Hematopoietic multipotent progenitor cell treated with erythropoietin and hydrocortisone succinate and interleukin-3 and kit ligand, for 8 days (in vitro differentiated cells): Measurements from ENCODE around the gene TRAK1.
A peak's percentile ranks its signal among the peaks of the same experiment; 100 is the strongest.
"Not testable (repeated sequence)": the region's sequence is repeated elsewhere in the genome, so short reads cannot be mapped to it uniquely, and the experiment has no call there.

Experiments used
- DNase-seq: peaks from one replicate; pipeline ENCODE4 v3.0.0-alpha.2; 2015

Gene TRAK1, protein sequence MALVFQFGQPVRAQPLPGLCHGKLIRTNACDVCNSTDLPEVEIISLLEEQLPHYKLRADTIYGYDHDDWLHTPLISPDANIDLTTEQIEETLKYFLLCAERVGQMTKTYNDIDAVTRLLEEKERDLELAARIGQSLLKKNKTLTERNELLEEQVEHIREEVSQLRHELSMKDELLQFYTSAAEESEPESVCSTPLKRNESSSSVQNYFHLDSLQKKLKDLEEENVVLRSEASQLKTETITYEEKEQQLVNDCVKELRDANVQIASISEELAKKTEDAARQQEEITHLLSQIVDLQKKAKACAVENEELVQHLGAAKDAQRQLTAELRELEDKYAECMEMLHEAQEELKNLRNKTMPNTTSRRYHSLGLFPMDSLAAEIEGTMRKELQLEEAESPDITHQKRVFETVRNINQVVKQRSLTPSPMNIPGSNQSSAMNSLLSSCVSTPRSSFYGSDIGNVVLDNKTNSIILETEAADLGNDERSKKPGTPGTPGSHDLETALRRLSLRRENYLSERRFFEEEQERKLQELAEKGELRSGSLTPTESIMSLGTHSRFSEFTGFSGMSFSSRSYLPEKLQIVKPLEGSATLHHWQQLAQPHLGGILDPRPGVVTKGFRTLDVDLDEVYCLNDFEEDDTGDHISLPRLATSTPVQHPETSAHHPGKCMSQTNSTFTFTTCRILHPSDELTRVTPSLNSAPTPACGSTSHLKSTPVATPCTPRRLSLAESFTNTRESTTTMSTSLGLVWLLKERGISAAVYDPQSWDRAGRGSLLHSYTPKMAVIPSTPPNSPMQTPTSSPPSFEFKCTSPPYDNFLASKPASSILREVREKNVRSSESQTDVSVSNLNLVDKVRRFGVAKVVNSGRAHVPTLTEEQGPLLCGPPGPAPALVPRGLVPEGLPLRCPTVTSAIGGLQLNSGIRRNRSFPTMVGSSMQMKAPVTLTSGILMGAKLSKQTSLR

DNA sequence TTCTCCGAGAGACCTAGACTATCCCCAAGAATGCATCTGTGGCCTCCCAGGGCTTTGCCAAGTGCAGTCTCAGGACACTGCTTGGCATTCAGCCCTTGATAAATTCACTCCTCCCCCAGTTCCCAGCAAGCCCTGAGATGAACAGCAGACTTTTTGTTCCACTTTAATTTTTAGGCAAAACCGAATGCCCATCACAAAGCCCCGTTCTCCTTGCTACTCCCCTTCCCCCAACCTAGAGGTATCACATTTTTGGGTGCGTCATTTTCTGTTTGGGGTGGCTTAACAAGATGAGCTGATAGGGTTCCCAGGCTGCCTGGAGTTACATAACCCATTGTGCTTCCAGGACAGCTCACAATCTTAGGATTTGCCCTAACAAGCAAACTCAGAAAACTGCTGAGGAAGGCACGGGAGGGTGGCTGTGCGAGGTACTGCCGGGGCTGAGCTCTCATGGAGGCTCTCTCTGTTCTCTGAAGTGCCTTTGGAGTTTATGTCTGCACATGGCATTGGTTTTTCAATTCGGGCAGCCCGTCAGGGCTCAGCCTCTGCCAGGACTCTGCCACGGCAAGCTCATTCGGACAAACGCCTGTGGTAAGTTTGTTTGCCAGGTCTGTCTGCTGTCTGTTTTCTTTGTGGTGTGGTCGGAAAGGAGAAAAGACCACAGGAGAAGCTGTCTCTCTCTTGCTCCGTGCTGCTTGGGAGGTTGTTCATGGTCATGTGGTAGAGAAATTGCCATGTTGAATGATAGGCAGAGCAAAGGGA, at the start of gene TRAK1:
Gene TRAK1 (plus strand): TSS at position 385 of the 759 bp plus-strand sequence. CDS start 113 bp downstream, at position 498.
- no peak for DNase-seq

DNA sequence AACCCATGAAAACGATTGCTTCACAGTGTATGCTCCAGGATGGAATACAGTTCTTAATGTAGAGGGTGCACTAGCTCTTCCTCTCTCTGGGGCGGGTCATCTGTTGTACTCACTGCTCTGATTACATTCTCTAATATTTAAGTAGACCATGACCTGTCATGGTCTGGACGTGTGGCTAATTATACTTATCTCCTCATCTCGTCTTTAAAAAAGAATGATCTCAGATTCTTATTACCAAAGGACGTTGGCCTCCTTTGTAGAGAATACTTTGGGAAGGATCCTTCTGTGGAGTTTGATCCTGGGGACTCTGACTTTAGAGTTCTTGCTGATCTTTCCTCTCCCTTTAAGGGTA, 48.4 kb upstream of the TRAK1 start:
- DNase-seq, result no peak

DNA sequence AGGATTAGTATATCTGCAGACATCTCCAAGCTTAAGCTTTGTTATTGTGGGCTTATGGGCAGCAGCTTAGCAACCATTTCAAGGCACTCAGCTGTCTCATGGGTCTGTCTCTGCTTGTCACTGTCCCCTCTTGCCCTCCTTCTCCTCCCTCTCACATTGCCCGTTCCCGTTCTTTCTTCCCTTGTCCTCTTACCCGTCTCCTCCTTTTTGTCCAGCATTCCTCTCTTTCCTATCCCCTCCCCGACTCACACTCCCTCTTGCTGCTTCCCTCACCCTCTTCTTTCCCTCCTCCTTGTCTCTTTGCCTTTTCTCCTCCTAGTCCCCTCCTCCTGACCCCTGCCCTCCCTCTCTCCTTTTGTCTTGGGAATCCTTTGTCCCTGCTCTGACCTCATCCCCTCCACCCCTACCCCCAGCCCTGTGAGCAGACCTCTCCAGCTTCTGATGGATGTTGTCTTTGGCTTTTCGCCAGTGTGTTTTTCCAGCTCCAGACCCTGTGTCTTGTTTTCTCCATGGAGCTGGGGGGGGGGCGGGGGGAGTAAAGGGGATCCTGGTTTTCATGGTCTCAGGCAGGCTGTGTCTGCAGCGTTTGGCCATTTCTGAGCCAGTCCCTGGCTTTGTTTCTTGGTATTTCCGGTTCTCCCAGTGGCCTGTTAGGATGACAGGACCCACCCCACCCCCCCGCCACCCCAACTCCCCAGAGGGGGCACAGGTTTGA, 47.9 kb upstream of the TRAK1 start:
- no peak for DNase-seq

DNA sequence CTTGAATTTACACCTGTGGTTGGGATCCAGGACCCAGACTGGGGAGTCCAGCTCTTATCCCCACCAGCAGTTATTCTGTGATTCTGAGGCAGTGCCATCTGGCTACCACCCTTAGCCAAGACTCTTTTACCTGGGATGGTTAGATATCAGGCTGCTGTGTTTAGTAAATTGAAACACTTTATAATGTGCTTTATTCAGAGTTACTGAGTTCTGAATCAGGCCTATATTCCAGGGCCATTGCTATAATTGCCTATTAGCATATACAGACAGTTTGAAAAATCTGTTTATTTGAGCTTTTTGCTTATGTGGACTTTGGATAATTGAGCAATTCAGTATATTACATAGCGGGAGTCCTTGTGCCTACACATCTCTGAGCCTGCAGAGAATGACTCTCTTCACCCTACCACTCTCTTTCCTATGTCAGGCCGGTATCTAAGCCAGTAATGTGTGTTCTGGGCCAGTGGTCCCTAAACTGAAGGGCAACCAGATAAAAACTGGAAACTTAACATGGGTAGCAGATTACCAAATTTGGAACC, 45.4 kb upstream of the TRAK1 start:
- DNase-seq, result no peak

DNA sequence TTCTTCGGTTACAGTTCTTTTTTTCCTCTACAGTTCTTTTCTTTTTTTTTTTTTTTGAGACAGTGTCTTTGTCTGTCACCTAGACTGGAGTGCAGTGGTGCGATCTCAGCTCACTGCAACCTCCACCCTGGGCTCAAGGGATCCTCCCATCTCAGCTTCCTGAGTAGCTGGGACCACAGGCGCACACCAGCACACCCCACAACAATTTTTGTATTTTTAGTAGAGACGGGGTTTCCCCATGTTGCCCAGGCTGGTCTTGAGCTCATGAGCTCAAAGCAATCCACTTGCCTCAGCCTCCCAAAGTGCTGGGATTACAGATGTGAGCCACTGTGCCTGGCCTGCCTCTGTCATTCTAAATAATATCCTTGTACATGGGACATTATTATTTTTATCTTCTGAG, 42.6 kb upstream of the TRAK1 start:
- not testable (repeated sequence) for DNase-seq

DNA sequence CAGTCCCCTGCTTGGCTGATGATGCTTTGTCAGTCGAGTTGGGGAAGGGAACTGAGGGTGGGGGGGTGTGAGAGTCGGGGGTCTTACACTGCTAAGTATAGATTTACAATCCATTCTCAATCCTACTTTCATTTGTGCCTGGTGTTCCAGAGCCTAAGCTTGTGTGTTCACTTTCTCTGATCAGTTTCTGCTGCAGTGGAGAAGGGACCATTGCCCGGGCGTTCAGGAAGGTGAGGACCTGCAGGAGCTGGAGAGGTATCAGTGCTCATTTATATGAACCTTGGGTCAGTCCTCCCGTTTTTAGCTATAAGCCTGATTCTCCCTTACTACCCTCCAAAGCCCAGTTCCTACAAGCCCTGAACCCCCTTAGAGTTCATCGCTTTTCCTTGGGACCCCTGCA, 41.0 kb upstream of the TRAK1 start:
- DNase-seq, result no peak

DNA sequence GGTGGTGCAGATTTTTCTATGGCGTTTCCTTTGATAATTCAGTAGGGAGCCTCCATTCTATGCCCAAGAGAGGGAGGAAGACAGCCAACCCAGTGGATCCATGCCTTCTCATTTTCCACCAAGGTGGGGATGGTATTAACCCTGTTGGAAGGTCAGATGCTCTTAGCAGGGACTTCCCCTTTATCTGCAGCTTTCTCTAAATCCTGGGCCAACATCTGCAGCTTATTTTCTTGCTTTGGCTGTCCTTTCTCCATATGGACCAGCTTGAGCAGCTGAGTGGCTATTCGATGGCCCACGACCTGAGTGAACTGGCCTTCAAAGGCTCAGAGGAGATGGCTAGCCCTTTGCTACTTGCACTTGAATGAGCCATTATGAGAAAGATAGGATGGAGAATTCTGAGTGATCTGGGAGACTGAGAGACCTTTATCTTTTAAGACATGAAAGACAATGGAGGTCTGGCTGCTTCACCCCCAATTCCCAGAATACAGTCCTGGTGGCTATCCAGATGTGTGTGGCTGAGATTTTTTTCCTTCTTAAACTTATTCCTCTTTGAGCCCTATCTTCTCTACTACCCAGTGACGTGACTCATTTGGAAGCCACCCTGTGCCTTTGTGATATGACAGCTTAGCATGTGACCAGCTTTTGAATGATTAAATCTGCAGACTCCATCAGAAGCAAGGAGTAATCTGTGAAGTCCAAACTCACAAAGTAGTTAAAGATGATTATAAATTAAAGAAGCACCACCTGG, 39.6 kb upstream of the TRAK1 start:
- peak; percentile 64 for DNase-seq

DNA sequence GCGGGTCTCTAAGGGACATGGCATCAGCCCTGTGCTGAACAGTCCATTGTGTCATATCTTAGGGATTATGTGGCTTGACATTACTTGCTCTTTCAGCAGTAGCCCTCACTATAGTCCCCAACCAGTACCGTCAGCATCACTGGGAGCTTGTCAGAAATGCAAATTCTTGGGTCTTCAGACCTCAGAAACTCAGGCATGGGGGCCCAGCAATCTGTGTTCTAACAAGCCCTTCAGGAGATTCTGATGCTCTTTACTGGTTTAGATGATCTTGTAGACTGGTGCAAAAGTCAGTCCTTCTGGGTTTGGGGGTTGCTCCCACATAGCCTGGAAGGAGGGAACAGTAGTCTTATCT, 39.0 kb upstream of the TRAK1 start:
- no peak for DNase-seq

DNA sequence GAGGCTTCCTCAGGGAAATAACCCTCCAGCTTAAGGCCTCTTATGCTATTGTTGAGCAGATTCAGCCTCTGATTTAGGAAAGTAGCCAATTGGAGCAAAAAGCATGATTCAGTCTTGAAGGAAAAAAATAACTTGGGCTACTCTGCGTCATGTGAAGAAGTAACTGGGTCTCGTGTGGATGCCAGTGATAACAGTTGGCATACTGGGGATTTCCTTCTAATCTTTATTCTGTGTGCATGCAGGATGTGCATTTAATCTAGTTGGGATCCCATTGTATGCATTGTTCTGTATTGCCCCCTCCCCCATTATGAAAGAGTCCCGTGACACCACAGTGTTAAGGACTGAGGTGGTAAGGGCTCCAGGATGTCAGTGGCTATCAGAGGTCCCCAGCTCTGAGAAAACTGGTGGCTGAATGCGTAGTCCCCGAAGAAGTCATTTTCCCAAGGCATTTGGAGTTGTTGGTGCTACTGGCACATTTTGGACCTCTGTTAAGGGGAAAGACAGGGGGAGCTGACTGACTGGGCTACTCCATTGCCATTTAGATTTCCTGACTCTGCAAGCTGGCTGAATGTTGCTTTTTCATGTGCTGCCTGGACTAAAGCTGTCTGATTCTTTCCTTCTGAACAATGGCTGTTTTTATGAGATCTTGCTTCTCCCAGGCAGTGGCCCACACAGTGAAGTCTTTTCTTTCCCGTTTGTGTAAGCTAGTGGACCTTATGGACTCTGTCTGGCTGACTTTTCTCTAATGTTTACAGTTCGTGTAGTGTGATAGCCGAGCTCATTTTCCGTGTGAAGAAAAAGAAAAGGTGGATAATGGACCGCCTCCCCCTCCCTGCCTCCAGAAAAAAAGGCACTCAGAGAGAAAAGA, 38.4 kb upstream of the TRAK1 start:
- peak; percentile 64 for DNase-seq

DNA sequence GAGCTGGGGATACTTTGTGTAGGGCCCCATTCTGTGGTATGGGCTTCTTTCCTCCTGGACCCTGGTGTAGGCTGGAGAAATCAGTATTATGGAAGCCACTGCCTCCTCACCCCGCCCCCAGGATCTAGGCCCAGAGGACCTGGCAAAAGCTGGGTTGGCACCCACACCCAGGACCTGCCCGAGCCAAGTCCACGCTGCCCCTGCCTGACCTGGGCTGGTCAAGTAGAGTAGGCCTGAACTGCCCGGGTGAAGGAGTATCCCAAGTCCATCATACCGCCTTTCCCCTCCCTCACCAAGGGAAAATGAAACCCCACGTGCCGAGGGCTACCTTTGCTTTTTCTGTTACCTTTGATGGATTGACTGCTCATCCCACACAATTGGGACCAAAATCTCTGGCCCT, 37.7 kb upstream of the TRAK1 start:
- no peak for DNase-seq

DNA sequence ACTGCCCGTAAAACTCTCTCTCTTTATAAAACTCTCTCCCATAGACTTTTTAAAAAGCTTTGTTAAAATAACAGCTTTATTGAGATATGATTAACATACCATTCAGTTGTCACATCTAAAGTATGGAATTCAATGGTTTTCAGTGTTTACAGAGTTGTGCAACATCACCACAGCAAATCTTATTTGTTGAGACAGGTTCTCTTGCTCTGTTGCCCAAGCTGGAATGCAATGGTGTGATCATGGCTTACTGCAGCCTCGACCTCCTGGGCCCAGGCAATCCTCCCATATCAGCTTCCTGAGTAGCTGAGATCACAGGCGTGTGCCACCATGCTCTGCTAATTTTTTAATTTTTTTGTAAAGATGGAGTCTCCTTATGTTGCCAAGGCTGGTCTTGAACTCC, 35.9 kb upstream of the TRAK1 start:
- DNase-seq, result no peak

DNA sequence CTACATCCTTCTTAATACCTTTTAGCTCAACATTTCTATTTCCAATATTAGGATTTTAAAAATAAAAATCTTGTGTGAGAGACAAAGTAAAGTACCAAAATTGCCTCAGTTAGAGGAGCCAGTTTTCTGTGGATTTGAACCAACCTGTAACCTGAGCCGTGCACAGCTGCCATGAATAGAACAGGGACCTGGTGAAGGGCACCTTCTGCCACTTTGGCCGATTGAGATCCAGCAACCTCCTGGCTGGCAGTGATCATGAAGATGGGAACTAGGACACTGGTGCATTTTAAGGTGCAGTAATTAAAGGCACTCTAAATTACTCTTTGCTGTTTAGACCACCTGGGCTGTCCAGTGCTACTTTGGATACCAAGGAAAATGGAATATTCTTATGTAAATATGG, 34.3 kb upstream of the TRAK1 start:
- DNase-seq, result no peak

DNA sequence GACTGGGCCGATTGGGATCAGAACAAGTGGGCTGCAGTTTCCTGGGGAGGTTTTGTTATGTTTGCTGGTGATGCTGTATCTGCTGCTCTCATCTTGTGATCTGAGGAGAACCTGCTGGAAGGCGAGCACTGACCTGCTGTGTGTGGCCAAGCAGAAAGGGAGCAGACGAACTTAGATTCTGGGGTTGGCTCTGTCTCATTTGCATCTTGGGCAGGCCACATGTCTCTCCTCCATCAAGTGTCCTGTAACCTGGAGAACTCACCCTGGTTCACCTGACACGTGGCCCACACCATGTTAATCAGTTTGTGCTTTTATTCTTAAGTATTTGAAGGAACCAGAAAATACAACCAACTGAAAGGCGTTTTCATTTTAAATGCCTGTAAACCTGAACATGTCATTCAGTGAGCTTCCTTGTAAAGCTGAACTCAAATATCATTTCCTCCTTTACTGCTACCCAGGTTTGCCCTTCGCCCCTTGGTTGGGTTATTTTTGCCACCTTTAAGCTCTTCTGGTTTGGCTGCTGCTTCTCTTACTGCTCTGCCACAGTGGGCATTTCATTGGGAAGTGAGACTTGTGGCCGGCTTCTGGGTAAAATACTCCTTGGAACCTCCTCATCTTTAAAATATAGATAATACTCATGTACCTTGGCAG, 33.5 kb upstream of the TRAK1 start:
- no peak for DNase-seq

DNA sequence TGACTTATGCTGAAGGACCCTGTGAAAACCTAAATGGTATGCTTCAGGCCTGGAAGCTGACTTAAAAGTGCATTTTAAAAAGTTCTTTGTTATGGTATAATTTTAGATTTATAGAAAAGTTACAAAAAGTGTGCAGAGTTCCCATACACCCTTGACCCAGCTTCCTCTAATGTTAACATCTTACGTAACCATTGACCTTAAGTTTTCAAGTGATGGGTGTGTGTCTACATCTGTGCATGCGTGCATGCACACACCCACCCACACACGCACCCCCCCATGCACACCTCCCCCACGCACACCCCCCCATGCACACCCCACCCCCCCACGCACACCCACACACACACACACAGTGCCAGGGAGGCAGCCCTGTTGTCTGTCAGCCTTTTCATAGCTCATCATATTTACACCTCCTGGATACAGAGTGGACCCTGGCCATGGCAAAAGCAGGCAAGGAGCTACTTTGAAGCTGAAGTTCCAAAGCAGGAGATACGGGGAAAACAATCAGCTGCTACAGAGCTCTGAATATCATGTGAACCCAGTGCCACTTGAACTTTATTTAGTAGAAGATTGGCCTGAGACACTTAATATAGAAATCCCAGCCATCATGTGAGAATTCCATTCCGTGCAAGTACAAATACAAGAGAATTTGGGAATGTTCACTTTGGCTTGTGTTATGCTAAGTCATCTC, 30.0 kb upstream of the TRAK1 start:
- no peak for DNase-seq

DNA sequence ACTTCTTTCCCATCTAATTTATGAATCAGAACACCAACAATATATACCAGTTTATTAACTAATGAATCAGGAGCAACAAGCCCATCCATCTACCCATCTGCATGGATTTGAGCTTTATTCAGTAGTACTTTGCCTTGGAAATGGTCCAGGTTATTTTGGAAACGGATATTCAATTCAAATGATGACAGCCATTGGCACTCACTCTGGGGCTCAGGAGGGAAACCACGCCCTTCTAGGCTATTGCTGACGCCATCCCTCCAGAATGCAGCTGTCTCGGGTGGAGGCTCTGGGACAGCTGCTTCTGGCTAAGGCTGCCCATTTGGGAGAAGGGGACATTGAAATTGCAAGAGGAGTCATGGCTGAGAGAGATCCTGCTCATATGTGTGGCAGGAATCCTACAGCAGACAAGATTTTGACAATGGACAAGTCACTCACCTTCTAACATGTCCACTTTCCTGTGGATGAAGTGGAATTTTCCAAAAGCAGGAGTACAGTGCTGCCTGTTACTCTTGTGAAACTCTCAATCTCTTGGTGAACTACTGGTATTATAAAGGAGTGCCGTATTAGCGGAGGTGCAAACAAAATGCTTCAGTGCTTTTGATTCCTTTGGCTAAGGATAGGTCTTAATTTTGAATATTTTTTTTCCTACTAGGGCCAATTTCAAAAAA, 29.3 kb upstream of the TRAK1 start:
- DNase-seq, result no peak

DNA sequence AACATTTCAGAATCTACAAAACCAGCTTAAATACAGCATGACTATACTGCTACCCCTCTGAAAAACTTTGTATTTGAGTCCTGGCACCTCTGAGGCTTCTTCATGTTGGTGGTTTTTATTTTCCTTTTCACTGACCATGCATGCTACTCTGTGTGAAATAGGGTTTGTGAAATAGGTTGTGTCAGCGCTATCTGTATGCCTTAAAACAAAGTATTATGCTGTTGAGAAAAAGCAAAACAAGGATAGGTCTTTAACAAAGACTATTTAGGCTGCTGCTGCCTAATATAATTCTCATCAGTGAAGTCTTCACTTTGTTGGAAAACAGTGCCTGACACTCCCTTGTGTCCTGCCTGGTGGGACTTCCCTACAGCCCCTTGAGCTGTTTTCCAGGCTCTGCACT, 28.7 kb upstream of the TRAK1 start:
- DNase-seq, result no peak

DNA sequence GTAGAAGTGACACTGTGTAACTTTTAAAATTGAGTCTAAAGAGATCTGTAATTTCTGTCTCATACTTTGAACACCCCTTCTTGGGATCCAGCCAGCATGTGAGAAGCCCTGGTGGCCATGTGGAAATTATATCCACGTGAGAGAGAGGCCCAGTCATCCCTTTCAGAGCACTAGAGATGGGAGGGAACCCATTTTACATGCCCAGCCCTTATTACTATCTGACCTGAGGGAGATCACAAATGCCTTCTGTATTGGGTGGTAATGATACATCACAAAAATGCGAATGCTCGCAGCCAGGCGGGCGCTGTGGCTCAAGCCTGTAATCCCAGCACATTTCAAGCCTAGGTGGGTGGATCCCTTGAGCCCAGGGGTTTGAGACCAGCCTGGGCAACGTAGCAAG, 27.3 kb upstream of the TRAK1 start:
- DNase-seq, result peak; percentile 33

DNA sequence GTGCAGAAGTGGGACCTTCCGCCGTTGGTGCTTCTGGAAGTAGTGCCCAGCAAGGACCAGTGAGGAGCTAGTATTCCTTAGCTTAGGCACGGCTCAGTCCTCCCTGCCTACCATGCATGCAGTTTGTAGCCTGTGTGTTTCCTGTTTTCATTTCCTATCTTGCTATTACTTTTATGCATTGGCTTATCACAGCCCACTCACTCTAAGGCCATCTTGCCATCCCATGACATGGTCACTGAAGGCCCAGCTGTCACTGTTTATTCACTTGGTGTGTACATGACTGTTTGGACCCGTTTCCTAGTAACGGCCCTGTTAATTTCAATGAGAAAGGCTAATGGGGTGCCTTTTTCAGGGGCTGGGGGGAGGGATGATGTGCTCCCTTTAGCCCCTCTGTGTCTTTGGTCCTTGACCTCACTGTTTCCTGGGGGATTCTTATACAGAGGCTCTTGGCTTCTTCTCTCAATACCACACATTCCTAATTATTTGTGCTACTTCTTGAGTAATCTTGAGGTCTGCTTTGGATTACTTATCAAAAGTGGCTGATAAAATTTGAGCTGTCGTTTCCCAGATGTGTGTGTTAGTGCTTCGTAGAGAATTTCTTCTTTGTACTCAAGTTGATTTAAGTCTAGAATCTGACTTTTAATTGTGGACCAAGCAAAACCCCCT, 24.5 kb upstream of the TRAK1 start:
- DNase-seq, result no peak
